ENCODE results near the gene CCSER2. TPM values are rescaled to one million over a fixed set of nuclear protein-coding genes. Genes with fewer than 3 reads are reported as not detected.

Gene CCSER2
- total RNA-seq, 1 donor from 2014 or later, result 52.3 TPM

- Mint-ChIP-seq H3K27me3 (ENCODE audit: insufficient read depth) (peaks cover 13% of the 10 kb centered on the region), H3K27ac (no peak overlapping the region), H3K36me3 (ENCODE audit: low read depth) (no peaks in the 10 kb centered on the region), H3K4me3 (peak overlapping the region; percentile 62), H3K9me3 (no peaks in the 10 kb centered on the region), H3K4me1 (ENCODE audit: low read depth) (peaks cover 17% of the 10 kb centered on the region)
- intact Hi-C loops (cut with micrococcal nuclease), result no loop called here
- no peak for DNase-seq (ENCODE audit: low spot score)
These were observed 212.9 kb downstream of the CCSER2 start for GRCh38 chr10:84541289-84541637.

GRCh38 chr10:84542522-84543490, 214.4 kb downstream of the CCSER2 start:
- no peaks in the 10 kb centered on the region for H3K9me3 Mint-ChIP-seq
- intact Hi-C loops (cut with micrococcal nuclease), result no loop called here
- no peak overlapping the region for H3K4me3 Mint-ChIP-seq
- no peak for DNase-seq (ENCODE audit: low spot score)
- H3K36me3 Mint-ChIP-seq (ENCODE audit: low read depth), result no peaks in the 10 kb centered on the region
- H3K4me1 Mint-ChIP-seq (ENCODE audit: low read depth), result peaks cover 7% of the 10 kb centered on the region
- H3K27ac Mint-ChIP-seq, result no peak overlapping the region
- H3K27me3 Mint-ChIP-seq (ENCODE audit: insufficient read depth), result peaks cover 13% of the 10 kb centered on the region

DNA sequence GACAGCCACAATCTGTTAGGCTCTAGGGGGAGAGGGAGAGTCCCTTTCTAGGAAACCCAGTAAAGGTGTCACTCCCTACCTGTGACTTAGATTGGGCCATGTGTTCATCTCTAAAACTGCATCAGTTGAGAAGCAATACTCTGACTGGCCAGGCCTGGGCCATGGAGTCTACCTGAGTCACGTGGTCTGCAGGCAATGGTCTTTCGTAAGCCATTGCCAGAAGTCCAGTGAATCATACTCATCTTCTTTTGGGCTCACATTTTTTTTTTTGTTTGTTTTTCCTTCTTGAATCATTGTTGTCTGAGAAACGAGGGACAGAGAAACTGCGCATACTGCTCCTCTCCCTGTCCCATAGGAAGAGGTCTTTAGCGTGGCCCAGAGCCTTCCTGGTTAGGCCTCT, 215.6 kb downstream of the CCSER2 start:
- no peak overlapping the region for H3K27ac Mint-ChIP-seq
- no peaks in the 10 kb centered on the region for H3K9me3 Mint-ChIP-seq
- no peaks in the 10 kb centered on the region for H3K36me3 Mint-ChIP-seq (ENCODE audit: low read depth)
- H3K27me3 Mint-ChIP-seq (ENCODE audit: insufficient read depth), result peaks cover 13% of the 10 kb centered on the region
- intact Hi-C loops (cut with micrococcal nuclease), result no loop called here
- H3K4me1 Mint-ChIP-seq (ENCODE audit: low read depth), result peaks cover 7% of the 10 kb centered on the region
- no peak for DNase-seq (ENCODE audit: low spot score)
- no peak overlapping the region for H3K4me3 Mint-ChIP-seq

DNA sequence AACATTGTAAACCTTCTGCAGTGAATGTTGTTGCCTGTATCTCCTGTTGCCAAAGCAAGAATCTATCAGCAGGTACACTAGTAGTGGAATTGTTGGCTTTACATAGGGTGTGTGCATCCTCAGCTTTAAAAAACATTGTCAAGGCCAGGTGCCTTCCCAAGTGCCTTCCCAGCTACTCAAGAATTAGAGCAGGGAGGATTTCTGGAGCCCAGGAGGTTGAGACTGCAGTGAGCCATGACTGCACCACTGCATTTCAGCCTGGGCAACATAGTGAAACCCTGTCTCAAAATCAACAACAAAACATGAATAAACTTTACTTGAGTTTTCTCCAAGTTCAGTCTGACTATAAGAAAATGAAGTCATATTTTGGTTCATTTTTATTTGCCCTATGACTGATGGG, 217.3 kb downstream of the CCSER2 start:
- no peak overlapping the region for H3K4me3 Mint-ChIP-seq
- H3K9me3 Mint-ChIP-seq, result no peaks in the 10 kb centered on the region
- intact Hi-C loops (cut with micrococcal nuclease), result no loop called here
- peaks cover 19% of the 10 kb centered on the region for H3K27me3 Mint-ChIP-seq (ENCODE audit: insufficient read depth)
- H3K36me3 Mint-ChIP-seq (ENCODE audit: low read depth), result no peaks in the 10 kb centered on the region
- no peak for DNase-seq (ENCODE audit: low spot score)
- peaks cover 7% of the 10 kb centered on the region for H3K4me1 Mint-ChIP-seq (ENCODE audit: low read depth)
- H3K27ac Mint-ChIP-seq, result no peak overlapping the region

GRCh38 chr10:84546609-84547008, 218.2 kb downstream of the CCSER2 start:
- no peak overlapping the region for H3K4me3 Mint-ChIP-seq
- peaks cover 19% of the 10 kb centered on the region for H3K27me3 Mint-ChIP-seq (ENCODE audit: insufficient read depth)
- no peaks in the 10 kb centered on the region for H3K4me1 Mint-ChIP-seq (ENCODE audit: low read depth)
- DNase-seq (ENCODE audit: low spot score), result no peak
- no peaks in the 10 kb centered on the region for H3K36me3 Mint-ChIP-seq (ENCODE audit: low read depth)
- no peaks in the 10 kb centered on the region for H3K9me3 Mint-ChIP-seq
- intact Hi-C loops (cut with micrococcal nuclease), result no loop called here
- no peak overlapping the region for H3K27ac Mint-ChIP-seq

DNA sequence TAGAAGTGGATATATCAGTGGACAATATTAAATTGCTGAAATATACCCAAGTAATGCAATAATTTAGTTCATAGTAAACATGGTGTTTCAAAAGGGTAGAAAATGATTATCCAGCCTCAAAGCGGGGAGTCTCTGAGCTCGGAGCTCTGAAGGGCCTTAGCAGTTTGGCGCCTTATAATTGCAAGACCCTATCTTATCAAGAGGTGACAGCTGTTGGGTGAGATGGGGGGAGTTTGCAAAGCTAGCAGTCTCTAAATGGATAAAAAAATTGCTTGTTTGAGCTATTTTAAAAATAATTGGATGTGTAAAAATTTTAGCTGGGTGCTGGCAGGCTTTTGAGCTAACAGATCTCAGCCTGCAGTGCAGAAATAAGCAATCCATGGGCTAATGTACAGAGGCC, 219.2 kb downstream of the CCSER2 start:
- Mint-ChIP-seq H3K4me3 (no peak overlapping the region), H3K4me1 (ENCODE audit: low read depth) (no peaks in the 10 kb centered on the region), H3K27ac (no peak overlapping the region), H3K36me3 (ENCODE audit: low read depth) (no peaks in the 10 kb centered on the region), H3K27me3 (ENCODE audit: insufficient read depth) (peaks cover 21% of the 10 kb centered on the region), H3K9me3 (no peaks in the 10 kb centered on the region)
- no peak for DNase-seq (ENCODE audit: low spot score)
- intact Hi-C loops (cut with micrococcal nuclease), result no loop called here

GRCh38 chr10:84548869-84549268, 220.5 kb downstream of the CCSER2 start:
- intact Hi-C loops (cut with micrococcal nuclease), result no loop called here
- no peak overlapping the region for H3K4me3 Mint-ChIP-seq
- peaks cover 17% of the 10 kb centered on the region for H3K27me3 Mint-ChIP-seq (ENCODE audit: insufficient read depth)
- H3K4me1 Mint-ChIP-seq (ENCODE audit: low read depth), result no peaks in the 10 kb centered on the region
- no peak for DNase-seq (ENCODE audit: low spot score)
- H3K27ac Mint-ChIP-seq, result no peak overlapping the region
- no peaks in the 10 kb centered on the region for H3K9me3 Mint-ChIP-seq
- H3K36me3 Mint-ChIP-seq (ENCODE audit: low read depth), result no peaks in the 10 kb centered on the region

DNA sequence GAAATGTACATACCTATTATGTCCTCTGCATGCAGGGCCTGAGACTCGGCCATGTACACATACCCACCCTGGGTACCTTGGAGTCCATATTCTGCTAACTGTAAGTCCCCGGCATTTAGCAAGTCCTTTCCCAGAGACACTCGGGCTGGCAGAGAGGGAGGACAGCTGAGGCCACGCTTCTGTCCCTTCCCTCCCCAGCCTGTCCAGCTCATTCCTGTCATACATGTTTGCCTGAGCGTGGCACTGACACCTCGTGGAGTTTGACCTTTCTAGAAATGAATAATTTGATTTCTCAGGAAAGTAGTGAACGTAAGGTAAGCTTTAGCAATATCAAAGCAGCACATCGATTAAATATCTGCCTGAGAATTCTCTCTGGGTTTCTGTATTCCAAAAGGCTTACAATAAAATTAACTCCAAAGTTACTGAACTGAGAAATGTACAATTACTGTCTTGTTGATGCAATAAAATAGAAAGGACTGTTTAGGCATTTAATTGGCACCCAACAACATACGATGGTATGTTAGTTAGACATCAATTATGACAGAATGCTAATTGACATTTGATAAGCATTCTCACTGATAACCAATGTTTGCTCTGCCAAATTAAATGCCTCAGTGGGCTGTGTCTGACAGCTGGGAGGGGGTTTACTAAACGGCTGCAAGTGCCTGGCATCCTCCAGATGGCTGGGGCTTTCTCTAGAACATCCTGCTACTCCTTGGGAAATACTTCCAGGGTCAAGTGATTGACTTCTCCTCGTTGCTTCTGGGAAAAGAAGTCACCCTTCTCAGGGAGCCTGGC, 221.2 kb downstream of the CCSER2 start:
- H3K4me1 Mint-ChIP-seq (ENCODE audit: low read depth), result no peaks in the 10 kb centered on the region
- no peak overlapping the region for H3K4me3 Mint-ChIP-seq
- no peaks in the 10 kb centered on the region for H3K36me3 Mint-ChIP-seq (ENCODE audit: low read depth)
- H3K9me3 Mint-ChIP-seq, result no peaks in the 10 kb centered on the region
- no peak overlapping the region for H3K27ac Mint-ChIP-seq
- DNase-seq (ENCODE audit: low spot score), result no peak
- intact Hi-C loops (cut with micrococcal nuclease), result no loop called here
- H3K27me3 Mint-ChIP-seq (ENCODE audit: insufficient read depth), result peaks cover 13% of the 10 kb centered on the region

DNA sequence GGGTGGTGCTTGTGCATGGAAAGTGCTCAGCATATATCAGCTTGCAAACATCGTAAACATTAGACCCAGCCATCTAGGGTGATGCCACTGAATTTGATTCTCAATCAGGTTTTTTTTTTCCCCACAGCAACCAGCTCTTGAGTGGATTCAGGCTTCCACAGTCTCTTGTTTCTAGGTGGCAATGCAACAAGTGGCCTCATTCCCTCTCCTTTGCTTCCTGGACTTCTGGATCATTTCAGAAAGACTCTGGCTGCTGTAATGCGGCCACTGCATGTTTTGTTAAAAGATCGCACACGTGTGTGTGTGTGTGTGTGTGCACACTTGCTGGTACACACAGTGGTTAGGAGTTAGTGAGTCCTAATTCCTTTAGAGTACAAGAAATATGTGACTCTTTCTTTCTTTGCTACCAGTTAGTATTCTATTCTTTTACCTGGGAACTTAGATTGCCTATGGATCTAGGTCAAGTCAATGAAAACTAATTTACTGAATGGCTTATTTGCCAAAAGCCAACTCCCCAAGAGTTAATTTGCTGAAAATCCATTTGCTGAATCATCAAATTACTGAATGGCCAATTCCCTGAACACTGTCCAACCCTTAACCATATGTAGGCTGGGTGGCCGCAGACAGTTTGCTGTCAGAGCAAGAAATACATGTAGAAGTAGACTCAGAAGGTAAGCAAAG, 222.5 kb downstream of the CCSER2 start:
- Mint-ChIP-seq H3K36me3 (ENCODE audit: low read depth) (no peaks in the 10 kb centered on the region), H3K27me3 (ENCODE audit: insufficient read depth) (peaks cover 13% of the 10 kb centered on the region), H3K9me3 (no peaks in the 10 kb centered on the region), H3K4me1 (ENCODE audit: low read depth) (no peaks in the 10 kb centered on the region), H3K4me3 (no peak overlapping the region), H3K27ac (no peak overlapping the region)
- intact Hi-C loops (cut with micrococcal nuclease), result no loop called here
- DNase-seq (ENCODE audit: low spot score), result no peak

DNA sequence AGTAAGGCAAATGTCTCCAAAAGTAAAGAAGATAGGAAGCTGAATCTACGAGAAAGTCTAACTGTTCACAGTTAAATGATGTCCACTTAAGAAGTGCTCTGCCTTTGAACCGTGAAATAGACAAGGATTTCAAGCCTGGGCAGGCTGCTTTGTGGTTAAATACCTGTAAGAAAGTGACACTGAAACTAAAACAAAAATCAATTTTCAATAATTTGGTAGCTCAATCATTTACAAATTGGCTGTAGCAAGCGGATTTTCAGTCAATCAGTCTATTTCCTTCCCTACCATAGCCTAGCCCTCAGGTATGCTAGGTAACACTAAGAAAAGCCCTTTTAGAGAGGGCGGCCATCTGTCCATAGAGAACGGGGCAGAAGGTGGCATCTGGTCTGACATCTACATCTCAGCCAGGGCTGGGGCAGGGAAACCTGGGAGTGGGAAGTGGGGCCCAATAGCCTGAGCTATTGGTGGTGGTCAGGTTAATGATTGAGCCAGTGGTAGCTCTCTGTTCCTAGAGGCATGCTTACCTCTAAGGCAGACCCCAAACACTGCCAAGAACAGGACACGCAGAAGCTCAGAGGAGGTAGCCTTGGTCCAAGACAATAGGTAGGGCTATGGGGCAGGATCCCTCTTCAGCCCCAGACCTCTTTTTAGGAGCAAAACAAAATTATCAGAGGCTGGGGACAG, 223.2 kb downstream of the CCSER2 start:
- H3K36me3 Mint-ChIP-seq (ENCODE audit: low read depth), result no peaks in the 10 kb centered on the region
- DNase-seq (ENCODE audit: low spot score), result no peak
- no peak overlapping the region for H3K4me3 Mint-ChIP-seq
- no peaks in the 10 kb centered on the region for H3K9me3 Mint-ChIP-seq
- no peaks in the 10 kb centered on the region for H3K4me1 Mint-ChIP-seq (ENCODE audit: low read depth)
- no peak overlapping the region for H3K27ac Mint-ChIP-seq
- intact Hi-C loops (cut with micrococcal nuclease), result no loop called here
- peaks cover 13% of the 10 kb centered on the region for H3K27me3 Mint-ChIP-seq (ENCODE audit: insufficient read depth)

- Mint-ChIP-seq H3K4me3 (no peak overlapping the region), H3K36me3 (ENCODE audit: low read depth) (no peaks in the 10 kb centered on the region), H3K27me3 (ENCODE audit: insufficient read depth) (peaks cover 13% of the 10 kb centered on the region), H3K9me3 (no peaks in the 10 kb centered on the region), H3K4me1 (ENCODE audit: low read depth) (no peaks in the 10 kb centered on the region), H3K27ac (no peak overlapping the region)
- intact Hi-C loops (cut with micrococcal nuclease), result no loop called here
- no peak for DNase-seq (ENCODE audit: low spot score)
These were observed 224.1 kb downstream of the CCSER2 start for GRCh38 chr10:84552478-84552877.

GRCh38 chr10:84562592-84562991, 234.2 kb downstream of the CCSER2 start:
- Mint-ChIP-seq H3K4me1 (ENCODE audit: low read depth) (no peaks in the 10 kb centered on the region), H3K4me3 (no peak overlapping the region), H3K27me3 (ENCODE audit: insufficient read depth) (peaks cover 24% of the 10 kb centered on the region), H3K27ac (no peak overlapping the region), H3K9me3 (no peaks in the 10 kb centered on the region), H3K36me3 (ENCODE audit: low read depth) (no peaks in the 10 kb centered on the region)
- DNase-seq (ENCODE audit: low spot score), result no peak
- intact Hi-C loops (cut with micrococcal nuclease), result no loop called here
